NCI-H82 treated with DMSO at 0.1 percent for 48 hours (cell line): Measurements from ENCODE around the gene MORN3.
"Not testable (repeated sequence)": the region's sequence is repeated elsewhere in the genome, so short reads cannot be mapped to it uniquely, and the experiment has no call there.

ENCODE experiments used
- DNase-seq: peaks from one replicate; lab custom pipeline; 2025; ENCODE audit not compliant: unreplicated experiment; lab: John Stamatoyannopoulos, UW

The MORN3 gene

GRCh38 chr12:121692744-121693143 is 23.3 kb upstream of the MORN3 start:
- not testable (repeated sequence) for DNase-seq

GRCh38 chr12:121689430-121689829 is 20.0 kb upstream of the MORN3 start:
- no peak for DNase-seq

GRCh38 chr12:121688966-121689365 is 19.5 kb upstream of the MORN3 start:
- no peak for DNase-seq

- not testable (repeated sequence) for DNase-seq
Measured at GRCh38 chr12:121679661-121680197, 10.3 kb upstream of the MORN3 start.

- no peak for DNase-seq
Measured at GRCh38 chr12:121678716-121679300, 9.4 kb upstream of the MORN3 start.

- no peak for DNase-seq
Measured at GRCh38 chr12:121678305-121678704, 8.9 kb upstream of the MORN3 start.

GRCh38 chr12:121676190-121676589 is 6.7 kb upstream of the MORN3 start:
- DNase-seq = no peak

- no peak for DNase-seq
Measured at GRCh38 chr12:121673013-121673511, 3.6 kb upstream of the MORN3 start.

- no peak for DNase-seq
Measured at GRCh38 chr12:121668750-121669520, 519 bp downstream of the MORN3 start.

- DNase-seq = not testable (repeated sequence)
Measured at GRCh38 chr12:121666829-121667228, 2.6 kb downstream of the MORN3 start.

GRCh38 chr12:121663610-121663929 is 5.9 kb downstream of the MORN3 start:
- DNase-seq = no peak

- DNase-seq = not testable (repeated sequence)
Measured at GRCh38 chr12:121661353-121662105, 7.9 kb downstream of the MORN3 start.

GRCh38 chr12:121657305-121658008 is 12.0 kb downstream of the MORN3 start:
- peak; percentile 24 for DNase-seq

- no peak for DNase-seq
Measured at GRCh38 chr12:121656122-121656521, 13.3 kb downstream of the MORN3 start.

- DNase-seq = no peak
Measured at GRCh38 chr12:121653999-121654398, 15.5 kb downstream of the MORN3 start.

- DNase-seq = no peak
Measured at GRCh38 chr12:121652767-121653497, 16.5 kb downstream of the MORN3 start.

GRCh38 chr12:121651320-121651719 is 18.1 kb downstream of the MORN3 start:
- no peak for DNase-seq

- DNase-seq = no peak
Measured at GRCh38 chr12:121649819-121650353, 19.6 kb downstream of the MORN3 start.

- no peak for DNase-seq
Measured at GRCh38 chr12:121649322-121649721, 20.1 kb downstream of the MORN3 start.

- DNase-seq = no peak
Measured at GRCh38 chr12:121648458-121649028, 20.9 kb downstream of the MORN3 start.
